Stimulated activated CD8-positive, alpha-beta memory T cell treated with anti-CD3 and anti-CD28 coated beads, Interleukin-2, amount 100 ng/mL, for 1 hour (primary cell): ENCODE data around the gene METAP1.
"Not testable (repeated sequence)": the region's sequence is repeated elsewhere in the genome, so short reads cannot be mapped to it uniquely, and the experiment has no call there.

ENCODE experiments used
- DNase-seq, 2 donors: peaks; one replicate each; pipeline ENCODE4 v3.0.0-alpha.2; 2020; ENCODE audit warnings: low read depth in 2 of 2

METAP1 gene

DNA sequence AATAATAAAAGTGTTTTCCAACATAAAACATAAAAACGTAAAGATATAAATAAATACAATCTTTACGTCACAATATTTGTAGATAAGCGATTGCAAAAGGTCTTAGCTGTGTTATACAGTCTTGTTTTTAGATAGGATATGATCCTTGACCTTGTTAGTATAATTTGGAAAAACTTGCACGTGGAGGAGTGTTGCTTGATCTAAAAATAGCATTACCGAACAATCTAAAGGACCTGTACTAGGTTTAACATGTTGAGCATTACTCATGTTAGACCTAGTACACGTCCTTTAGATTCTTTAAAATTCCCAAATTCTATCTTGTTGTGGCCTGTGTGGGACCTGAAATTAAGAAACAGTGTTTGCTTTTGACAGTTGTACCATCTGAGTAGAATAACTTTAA lies 1.6 kb downstream of the METAP1 start:
- DNase-seq: no peak

DNA sequence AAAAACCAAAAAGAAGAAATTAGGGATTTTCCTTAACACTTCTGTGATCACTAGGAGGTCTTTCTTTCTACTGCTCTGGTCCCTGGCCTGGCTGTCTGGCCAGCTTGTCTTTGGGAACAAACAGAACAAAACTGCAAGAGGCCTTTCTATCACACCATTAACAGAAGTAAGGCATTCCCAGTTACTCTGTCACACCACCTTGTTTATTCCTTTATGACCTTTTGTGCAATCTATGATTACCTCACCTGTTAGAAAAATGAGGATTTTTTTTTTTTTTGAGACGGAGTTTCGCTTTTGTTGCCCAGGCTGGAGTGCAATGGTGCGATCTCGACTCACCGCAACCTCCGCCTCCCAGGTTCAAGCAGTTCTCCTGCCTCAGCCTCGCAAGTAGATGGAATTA lies 3.0 kb downstream of the METAP1 start:
- DNase-seq: no peak

DNA sequence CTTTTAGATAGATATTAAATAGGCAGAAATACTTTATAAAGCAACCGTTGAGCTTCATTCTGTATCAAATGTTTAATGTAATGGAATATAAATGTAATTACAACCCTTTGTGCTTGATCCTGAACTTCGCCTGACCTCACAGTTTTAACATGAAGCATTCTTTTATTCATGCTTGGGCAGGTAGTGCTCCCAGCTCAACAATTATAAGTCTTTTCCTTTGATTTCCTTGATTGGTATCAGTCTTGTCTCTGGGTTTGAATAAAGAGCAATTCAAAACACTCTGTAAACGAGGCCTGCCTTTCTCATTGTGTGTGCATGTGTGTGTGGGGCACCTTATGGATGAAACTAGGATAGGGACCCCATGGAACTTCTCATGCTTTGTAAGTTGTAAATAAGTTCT lies 6.8 kb downstream of the METAP1 start:
- no peak for DNase-seq

DNA sequence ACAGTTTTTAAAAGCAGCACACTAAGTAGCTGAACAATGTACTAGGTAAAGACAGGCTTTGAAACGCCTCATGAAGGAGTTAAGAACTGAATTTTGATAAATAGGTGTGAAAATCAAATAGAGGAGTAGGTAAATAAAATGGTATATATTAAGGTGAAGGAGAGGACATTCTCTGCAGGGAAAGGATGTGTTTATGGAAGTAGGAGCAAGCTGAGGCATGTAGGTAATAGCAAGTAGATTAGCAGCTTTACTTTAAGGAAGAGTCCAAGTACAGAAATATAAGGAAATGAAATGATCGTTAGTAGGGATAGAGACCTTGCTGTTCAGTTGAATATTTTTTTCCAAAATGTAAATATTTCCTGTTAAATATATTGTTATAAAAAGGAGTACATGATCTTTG lies 12.5 kb downstream of the METAP1 start:
- DNase-seq: no peak

DNA sequence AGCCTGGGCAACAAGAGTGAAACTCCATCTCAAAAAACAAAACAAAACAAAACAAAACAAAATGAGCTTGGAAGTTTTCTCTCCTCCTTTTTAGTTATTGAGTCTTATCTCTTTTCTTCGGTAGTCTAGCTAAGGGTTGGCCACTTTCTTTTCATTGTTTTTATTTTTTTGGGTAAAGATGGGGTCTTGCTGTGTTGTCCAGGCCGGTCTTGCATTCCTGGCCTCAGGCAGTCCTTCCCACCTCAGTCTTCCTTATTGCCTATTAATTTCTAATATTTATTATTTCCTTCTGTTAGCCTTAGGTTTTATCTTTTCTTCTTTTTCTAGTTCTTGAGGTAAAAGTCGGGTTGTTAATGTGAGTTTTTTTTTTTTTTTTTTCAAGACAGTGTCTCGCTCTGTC lies 16.4 kb downstream of the METAP1 start:
- DNase-seq: no peak

DNA sequence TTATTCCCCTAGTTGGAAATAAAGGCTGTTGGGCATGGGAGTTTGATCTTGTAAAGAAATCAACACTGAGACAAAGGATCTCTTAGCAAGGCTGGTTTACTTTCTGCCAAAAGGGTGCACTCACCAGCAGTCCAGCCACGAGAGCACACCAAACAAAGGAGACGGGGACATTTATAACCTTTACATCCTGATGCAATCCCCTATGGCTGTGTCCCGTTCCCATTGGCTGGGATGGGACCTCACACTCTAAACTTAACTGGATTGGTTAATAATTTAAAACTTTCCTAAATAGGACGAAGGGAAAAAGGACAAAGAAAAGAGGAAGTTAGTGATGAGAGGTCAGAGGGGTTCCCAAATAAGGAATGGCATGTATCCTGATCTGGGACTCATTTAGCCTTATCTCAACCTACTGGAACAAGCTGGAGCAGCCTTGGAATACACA lies 17.9 kb downstream of the METAP1 start:
- DNase-seq: no peak

DNA sequence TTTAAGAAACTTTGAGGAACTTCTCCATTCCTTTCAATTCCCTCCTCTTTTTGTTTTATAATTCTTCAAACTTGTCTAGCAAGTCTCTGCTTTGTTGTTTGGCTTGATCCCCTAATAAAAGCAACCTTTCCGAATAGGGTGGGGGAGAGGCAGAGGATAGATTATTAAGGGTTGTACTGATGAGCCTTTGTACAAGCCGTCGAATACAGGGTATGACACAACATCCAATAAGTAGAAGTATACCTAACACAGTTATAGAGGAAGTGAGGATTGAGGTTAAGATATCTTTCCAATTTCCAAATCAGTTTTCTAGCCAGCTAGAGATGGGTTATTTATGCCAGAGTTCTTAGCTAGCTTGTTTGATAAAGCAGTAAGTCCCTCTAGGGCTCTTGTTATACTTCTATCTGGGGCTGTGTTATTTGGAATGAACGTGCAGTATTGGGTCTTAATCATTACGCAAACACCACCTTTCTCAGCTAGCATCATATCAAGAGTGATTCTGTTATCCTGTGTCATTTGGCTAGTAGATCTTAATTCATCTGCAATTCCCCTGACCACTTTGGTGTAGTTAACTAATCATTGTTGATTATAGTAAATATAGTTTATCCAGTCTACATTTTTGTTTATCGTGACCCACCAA lies 18.5 kb downstream of the METAP1 start:
- DNase-seq: no peak

DNA sequence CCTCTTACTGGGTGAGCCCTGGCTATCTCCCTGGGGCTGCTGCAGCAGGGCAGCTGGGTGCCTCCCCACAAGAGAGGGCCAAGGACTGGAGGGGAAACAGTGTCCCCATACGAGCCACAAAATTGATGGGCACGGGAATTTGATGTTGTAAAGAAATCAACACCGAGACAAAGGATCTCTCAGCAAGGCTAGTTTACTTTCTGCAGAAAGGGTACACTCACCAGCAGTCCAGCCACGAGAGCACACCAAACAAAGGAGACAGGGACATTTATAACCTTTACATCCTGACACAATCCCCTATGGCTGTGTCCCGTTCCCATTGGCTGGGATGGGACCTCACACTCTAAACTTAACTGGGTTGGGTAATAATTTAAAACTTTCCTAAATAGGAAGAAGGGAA lies 25.9 kb downstream of the METAP1 start:
- no peak for DNase-seq

DNA sequence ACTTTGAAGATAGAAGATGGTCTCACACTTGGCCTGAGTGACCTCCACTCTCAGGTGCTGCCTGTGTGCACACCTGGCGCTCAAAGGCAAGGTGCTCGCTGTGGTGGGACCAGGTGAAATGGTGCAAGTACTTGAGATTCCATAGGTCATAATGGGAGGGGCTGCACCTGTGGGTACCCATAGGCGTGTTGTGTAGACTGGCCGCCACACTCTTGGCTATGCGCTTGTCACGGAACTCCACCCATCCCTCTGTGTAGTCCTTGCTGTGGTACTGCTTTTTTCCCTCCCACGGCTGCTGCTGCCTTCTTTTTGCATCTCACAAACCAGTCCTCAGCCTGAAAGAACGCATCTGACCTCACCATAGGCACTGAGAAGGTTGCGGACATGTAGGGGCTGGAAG lies 27.0 kb downstream of the METAP1 start:
- DNase-seq: no peak

DNA sequence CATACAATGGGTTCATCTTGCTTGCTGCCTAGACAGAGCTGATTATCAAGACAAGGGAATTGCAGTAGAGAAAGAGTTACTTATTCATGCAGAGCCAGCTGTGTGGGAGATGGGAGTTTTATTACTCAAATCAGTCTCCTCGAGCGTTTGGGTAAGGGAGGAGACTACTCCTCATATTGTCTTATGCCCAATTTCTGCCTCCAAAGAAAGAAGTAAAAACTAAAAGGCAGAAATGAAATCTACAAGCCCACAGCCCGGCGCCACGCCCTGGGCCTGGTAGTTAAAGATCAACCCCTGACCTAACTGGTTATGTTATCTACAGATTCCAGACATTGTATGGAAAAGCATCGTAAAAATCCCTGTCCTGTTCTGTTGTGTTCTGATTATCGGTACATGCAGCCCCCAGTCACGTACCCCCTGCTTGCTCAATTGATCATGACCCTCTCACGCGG lies 28.3 kb downstream of the METAP1 start:
- not testable (repeated sequence) for DNase-seq

DNA sequence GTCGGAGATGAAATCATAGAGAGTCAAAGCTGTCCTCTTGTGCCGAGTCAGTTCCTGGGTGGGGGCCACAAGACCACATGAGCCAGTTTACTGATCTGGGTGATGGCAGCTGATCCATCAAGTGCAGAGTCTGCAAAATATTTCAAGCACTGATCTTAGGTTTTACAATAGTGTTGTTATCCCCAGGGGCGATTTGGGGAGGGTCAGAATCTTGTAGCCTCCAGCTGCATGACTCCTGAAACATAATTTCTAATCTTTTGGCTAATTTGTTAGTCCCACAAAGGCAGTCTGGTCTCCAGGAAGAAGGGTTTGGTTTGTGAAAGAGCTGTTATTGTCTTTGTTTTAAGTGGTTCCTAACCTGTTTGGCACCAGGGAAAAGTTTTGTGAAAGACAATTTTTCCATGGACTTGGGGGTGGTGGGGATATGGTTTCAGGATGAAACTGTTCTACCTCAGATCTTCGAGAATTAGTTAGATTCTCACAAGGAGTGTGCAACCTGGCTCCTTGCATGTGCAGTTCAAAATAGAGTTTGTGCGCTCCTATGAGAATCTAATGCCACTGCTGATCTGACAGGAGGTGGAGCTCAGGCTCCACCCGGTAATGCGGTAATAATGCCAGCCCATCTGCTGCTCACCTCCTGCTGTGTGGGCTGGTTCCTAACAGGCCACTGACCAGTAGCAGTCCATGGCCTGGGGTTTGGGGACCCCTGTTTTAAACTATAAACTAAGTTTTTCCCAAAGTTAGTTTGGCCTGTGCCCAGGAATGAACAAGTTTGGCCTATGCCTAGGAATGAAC lies 29.2 kb downstream of the METAP1 start:
- DNase-seq: no peak

DNA sequence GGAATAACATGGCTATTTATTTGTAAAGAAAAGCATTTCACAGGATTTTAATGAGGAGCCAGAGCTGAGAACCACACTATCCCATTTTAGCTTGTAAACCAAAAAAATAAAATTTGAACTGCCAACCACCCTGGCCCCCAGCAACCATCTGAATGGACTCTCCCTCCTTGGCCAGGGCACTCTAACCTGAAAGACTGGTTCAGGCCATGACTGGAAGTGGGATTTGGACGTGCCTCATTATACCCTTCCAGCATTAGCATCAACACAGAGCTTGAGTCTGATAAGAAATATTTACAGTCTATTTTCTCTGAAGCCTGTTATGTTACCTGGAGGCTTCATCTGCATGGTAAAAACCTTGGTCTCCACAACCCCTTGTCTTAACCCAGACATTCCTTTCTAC lies 30.0 kb downstream of the METAP1 start:
- no peak for DNase-seq

DNA sequence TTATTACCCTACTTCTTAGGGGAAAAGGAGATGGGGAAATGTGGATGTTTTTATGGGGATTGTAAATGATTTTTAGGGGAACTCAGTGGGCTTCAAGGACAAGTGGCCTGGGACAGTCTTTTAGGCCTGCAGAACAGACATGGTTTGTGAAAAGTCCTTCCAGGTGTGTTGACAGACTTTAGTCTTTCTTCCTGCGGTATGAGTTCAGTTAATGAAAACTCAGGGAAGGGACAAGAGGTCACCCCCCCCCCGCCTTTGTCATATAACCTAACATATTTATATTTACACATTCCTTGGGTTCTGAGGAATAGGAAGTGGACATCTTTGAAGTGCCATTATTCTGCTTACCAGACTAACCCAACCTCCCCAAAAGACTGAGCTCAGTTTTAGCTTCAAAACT lies 31.8 kb downstream of the METAP1 start:
- DNase-seq: no peak

DNA sequence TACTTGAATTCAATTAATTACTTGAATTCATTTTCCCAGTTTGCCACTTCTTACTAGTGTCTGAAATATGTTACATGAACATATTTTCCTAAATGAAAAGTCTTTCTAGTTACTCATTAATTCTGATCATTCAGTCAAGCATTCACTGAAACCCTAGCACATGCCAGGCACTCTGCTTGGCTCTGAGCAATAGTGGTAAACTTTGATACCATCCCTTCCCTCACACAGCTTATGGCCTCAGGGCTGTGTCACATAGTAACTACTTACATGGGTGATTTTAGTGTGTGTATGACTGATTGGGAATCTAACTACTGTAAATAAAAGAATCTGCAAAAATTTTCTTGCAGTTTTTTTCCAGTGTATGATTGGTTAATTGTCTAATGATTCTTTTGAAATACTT lies 32.7 kb downstream of the METAP1 start:
- no peak for DNase-seq

DNA sequence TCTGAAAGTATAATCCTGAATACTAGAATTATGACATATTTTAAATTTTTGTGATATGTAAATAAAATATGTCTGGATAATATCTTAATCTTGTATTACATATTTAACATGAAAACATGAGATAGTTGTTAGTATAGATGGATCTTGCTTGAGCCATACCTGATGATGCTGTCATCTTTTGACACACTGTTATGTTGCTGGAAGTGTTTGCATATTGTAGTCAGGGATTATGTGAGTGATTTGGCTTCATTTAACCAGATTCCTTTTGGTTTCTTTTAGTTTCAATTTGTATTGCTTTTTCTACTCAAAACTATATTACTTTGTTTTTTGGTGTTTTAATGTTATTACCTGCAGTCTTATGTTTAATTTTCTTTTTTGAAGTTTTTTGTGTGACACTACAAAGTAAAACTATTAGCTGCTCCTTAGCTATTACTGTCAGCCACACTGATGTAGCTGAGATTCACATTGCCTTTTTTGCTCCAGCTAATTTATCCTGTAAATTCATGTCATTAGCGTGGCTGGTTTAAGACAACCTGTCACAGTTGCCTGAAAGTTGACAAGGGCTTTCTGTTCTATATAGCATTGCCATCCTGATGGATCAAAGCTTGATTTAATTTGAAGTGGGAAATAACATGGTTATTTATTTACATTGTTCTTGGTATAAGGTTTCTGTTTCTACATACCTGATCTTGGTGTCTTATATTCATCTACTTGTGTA lies 33.7 kb downstream of the METAP1 start:
- DNase-seq: no peak

DNA sequence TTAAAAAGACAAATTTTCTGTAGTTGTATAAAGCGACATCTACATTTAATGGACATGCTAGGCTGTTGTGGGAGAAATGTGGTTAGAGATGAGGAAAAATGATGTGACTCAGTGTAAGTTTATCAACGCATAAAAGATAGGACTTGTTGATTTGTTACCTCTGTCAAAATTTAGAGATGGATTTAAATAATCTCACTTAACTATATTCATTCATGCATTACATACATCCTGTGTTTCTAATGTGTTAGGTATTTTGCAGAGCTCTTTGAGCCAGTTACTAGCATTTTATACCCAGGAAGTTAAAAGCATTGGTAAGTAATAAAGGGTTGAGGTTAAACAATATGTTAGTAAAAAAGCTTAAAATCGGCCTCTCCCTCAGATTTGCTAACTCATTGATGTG lies 34.3 kb downstream of the METAP1 start:
- DNase-seq: no peak

DNA sequence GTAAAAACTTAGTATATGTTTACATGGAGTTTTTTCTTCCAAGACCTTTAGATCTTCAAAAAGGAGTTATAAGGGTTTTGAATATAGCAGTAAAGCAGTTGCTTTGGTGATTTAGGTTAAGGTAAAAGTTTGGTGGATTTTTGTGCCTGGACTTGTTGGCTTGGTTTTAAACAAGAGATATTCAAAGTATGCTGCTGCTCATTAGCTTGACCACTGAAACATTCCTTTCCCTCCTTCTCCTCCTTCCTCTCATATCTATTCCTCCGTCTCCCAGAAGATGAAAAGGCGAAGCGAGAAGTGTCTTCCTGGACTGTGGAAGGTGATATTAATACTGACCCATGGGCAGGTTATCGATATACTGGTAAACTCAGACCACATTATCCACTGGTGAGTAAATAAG lies 38.4 kb downstream of the METAP1 start:
- DNase-seq: no peak

DNA sequence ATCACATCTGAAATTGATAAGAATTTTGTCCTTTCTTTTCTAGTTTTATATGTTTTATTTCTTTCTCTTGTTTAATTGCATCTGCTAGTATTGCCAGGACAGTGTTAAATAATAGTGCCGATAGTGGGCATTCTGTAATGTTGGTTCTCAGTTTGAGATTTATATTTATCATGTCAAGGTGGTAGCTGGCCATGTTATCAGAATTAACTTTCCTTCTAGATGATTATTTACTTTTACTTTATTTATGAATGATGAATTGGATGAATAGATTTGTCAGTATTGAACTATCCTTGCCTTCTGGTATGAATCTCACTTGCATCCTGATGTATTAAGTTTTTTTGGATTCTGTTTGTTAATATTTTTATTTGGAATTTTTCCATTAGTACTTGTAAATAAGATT lies 42.7 kb downstream of the METAP1 start:
- DNase-seq: no peak

DNA sequence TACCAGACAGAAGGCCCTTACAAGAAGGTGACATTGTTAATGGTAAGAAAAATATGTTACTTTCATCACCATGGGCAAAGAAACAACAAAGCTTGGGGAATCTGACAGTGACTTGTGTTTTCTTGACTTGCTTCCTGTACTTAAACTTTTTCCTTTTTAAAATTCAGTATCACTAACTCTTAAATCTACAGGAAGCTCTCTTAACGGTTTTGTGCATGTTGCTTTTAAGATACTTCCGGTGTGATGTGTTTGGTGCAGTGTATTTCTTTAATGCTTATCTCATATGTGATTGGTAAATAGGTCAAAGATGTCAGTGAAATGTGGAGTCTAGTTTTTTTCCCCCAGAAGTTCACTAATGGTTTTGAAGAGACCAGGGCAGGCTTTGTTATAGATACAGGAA lies 47.8 kb downstream of the METAP1 start:
- DNase-seq: no peak

DNA sequence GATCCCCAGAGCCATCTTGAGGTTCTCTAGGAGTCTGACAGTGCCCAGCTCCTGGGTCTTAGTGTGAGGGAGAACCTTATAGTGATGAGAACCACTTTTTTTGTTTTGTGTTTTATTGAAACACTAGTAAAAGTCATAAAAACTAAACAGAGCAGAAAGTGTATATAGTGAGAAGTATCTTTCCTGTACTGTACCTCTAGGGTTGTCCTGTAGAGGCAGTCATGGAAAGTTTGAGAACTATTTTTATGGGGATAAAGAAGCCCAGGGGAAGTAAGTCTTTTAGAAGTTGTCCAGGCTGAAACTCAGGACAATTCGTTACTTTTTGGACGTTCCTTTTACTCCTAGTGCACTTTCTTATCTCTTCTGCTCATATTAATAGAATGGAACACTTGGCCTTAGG lies 52.2 kb downstream of the METAP1 start:
- DNase-seq: no peak

DNA sequence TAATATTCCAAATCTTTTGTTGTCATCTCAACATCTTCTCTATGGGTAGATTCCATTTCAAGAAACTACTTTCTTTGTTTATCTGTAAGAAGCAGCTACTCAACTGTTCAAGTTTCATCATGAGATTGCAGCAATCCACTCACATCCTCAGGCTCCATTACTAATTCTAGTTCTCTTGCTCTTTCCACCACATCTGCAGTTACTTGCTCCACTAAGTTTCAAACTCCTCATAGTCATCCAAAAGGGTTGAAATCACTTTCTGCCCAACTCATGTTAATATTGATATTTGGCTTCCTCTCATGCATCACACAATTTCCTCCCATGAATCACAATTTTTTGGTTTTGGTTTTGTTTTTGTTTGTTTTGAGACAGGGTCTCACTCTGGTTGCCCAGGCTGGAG lies 57.4 kb downstream of the METAP1 start:
- no peak for DNase-seq

DNA sequence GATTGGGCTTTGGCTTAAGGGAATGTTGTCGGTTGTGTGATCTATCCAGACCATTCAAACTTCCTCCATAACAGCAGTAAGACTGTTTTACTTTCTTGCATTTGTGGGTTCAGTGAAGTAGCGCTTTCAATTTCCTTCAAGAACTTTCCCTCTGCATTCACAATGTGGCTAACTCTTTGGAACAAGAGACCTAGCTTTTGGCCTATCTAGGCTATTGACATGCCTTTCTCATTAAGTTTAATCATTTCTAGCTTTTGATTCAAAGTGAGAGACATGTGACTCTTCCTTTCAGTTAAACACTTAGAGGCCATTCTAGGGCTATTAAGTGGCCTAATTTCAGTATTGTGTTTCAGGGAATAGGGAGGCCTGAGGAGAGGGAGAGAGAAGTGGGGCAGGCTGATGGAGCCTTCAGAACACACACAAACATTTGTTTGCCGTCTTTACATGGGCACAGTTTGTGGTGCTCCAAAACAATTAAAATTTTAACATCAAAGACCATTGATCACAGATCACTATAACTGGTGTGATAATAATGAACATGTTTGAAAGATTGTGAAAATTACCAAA lies 59.0 kb downstream of the METAP1 start:
- no peak for DNase-seq

DNA sequence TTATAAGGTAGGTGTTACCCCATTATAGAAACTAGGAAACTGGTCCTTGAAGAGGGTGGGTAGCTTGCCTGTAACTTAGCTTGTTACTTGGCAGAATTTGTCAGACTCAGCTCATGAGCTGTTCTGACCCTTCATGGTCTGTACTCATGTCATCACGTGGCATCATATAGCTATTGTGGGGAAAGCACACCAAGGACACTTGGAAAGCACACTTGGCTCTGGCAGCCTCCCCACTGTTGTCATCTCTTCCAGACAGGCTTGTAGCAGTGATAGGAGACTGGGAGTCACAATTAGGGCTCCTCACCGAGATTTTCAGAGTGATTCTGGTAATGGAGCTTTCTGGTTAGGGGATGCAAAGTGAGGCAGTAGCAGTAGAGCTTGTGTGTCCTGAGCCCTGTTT lies 62.7 kb downstream of the METAP1 start:
- no peak for DNase-seq
